GM19438 (cell line): ENCODE results near the gene TRIP10.
"Not testable (repeated sequence)": the region's sequence is repeated elsewhere in the genome, so short reads cannot be mapped to it uniquely, and the experiment has no call there.

Source experiments
- ATAC-seq: cut with Tn5 transposase; IDR thresholded peaks from one replicate; pipeline ENCODE4 v1.9.1; 2021; ENCODE audit warnings: low read depth; ENCODE audit not compliant: unreplicated experiment

TRIP10 gene

GRCh38 chr19:6790194-6791128 is 51.0 kb downstream of the TRIP10 start:
- ATAC-seq = no peak

GRCh38 chr19:6791237-6791636 is 51.8 kb downstream of the TRIP10 start:
- no peak for ATAC-seq

- ATAC-seq = no peak
Observed at GRCh38 chr19:6793411-6793810, 53.9 kb downstream of the TRIP10 start.

- no peak for ATAC-seq
Observed at GRCh38 chr19:6793973-6794372, 54.5 kb downstream of the TRIP10 start.

GRCh38 chr19:6794686-6795431 is 55.4 kb downstream of the TRIP10 start:
- ATAC-seq = no peak

- ATAC-seq = no peak
Observed at GRCh38 chr19:6796278-6796677, 56.8 kb downstream of the TRIP10 start.

- no peak for ATAC-seq
Observed at GRCh38 chr19:6797646-6798045, 58.2 kb downstream of the TRIP10 start.

- ATAC-seq = not testable (repeated sequence)
Observed at GRCh38 chr19:6800160-6800790, 60.8 kb downstream of the TRIP10 start.

GRCh38 chr19:6800991-6801484 is 61.6 kb downstream of the TRIP10 start:
- ATAC-seq = no peak
